Skeletal muscle tissue (tissue), 4 donors: ENCODE results near the gene ZNF768. TPM values are rescaled to one million over a fixed set of nuclear protein-coding genes. Genes with fewer than 3 reads are reported as not detected.

Experiments used
- H3K27ac ChIP-seq: one replicate; pipeline ENCODE4 v1.7.0; 2013; ENCODE audit warnings: mild to moderate bottlenecking, low read depth, low read length, inconsistent platforms
- H3K27me3 ChIP-seq, 3 donors: one replicate each; pipeline ENCODE4 v1.7.0; 2013; ENCODE audit warnings: low read length in 3 of 3; ENCODE audit not compliant: control insufficient read depth in 3 of 3, insufficient read depth in 3 of 3
- H3K36me3 ChIP-seq, 3 donors: one replicate each; pipeline ENCODE4 v1.7.0; 2013; ENCODE audit warnings: low read length in 3 of 3; ENCODE audit not compliant: control insufficient read depth in 3 of 3, insufficient read depth in 3 of 3
- H3K4me1 ChIP-seq, 3 donors: one replicate each; pipeline ENCODE4 v1.7.0; 2013; ENCODE audit warnings: low read length in 3 of 3, mild to moderate bottlenecking in 3 of 3; ENCODE audit not compliant: control insufficient read depth in 3 of 3, insufficient read depth in 3 of 3
- H3K4me3 ChIP-seq, 3 donors: one replicate each; pipeline ENCODE4 v1.7.0; 2013; ENCODE audit warnings: low read length in 3 of 3
- H3K9ac ChIP-seq, 3 donors: one replicate each; pipeline ENCODE4 v1.7.0; 2013; ENCODE audit warnings: low read length in 3 of 3, mild to moderate bottlenecking in 3 of 3, moderate library complexity in 2 of 3, low read depth in 1 of 3
- H3K9me3 ChIP-seq, 3 donors: one replicate each; pipeline ENCODE4 v1.7.0; 2013; ENCODE audit warnings: low read length in 3 of 3; ENCODE audit not compliant: control insufficient read depth in 3 of 3
- total RNA-seq: library from RNA; depleted of rRNA; stranded (reverse); fragments of >200 nt; gene quantifications from one replicate; pipeline ENCODE4 v1.2.3, GENCODE V29; 2014
- donor health status: Osteomylitis.

Gene ZNF768
- total RNA-seq, 1 donor from 2014 or later = 23.5 TPM

GRCh38 chr16:30511509-30511908 is 14.9 kb downstream of the ZNF768 start:
- Histone ChIP-seq H3K27me3 (no peaks in the 10 kb centered on the region), H3K4me1 (no peaks in the 10 kb centered on the region), H3K4me3 (no peak overlapping the region), H3K9me3 (no peaks in the 10 kb centered on the region), H3K36me3 (no peaks in the 10 kb centered on the region), H3K9ac (no peak overlapping the region), H3K27ac (no peak overlapping the region)

- no peaks in the 10 kb centered on the region for H3K36me3 ChIP-seq
- H3K9ac ChIP-seq = no peak overlapping the region
- no peak overlapping the region for H3K4me3 ChIP-seq
- no peaks in the 10 kb centered on the region for H3K27me3 ChIP-seq
- no peak overlapping the region for H3K27ac ChIP-seq
- H3K9me3 ChIP-seq = no peaks in the 10 kb centered on the region
- H3K4me1 ChIP-seq = no peaks in the 10 kb centered on the region
These were observed 15.9 kb downstream of the ZNF768 start for GRCh38 chr16:30510376-30510938.

GRCh38 chr16:30509081-30509765 is 17.1 kb downstream of the ZNF768 start:
- H3K36me3 ChIP-seq = no peaks in the 10 kb centered on the region
- no peak overlapping the region for H3K27ac ChIP-seq
- no peaks in the 10 kb centered on the region for H3K9me3 ChIP-seq
- H3K27me3 ChIP-seq = no peaks in the 10 kb centered on the region
- H3K9ac ChIP-seq = no peak overlapping the region
- H3K4me3 ChIP-seq = no peak overlapping the region
- no peaks in the 10 kb centered on the region for H3K4me1 ChIP-seq

- Histone ChIP-seq H3K9ac (no peak overlapping the region), H3K4me1 (no peaks in the 10 kb centered on the region), H3K36me3 (no peaks in the 10 kb centered on the region)
These were observed 22.7 kb downstream of the ZNF768 start for GRCh38 chr16:30503403-30504296.

GRCh38 chr16:30499284-30499683 is 27.1 kb downstream of the ZNF768 start:
- no peaks in the 10 kb centered on the region for H3K4me1 ChIP-seq
- no peak overlapping the region for H3K9ac ChIP-seq
- peak overlapping the region; percentile 29 to 50 (median 48) for H3K4me3 ChIP-seq
- peaks cover 0 to 6% (median 2%) of the 10 kb centered on the region in 3 donors for H3K27me3 ChIP-seq
- H3K36me3 ChIP-seq = no peaks in the 10 kb centered on the region
- no peak overlapping the region for H3K27ac ChIP-seq
- H3K9me3 ChIP-seq = no peaks in the 10 kb centered on the region

More at GRCh38 chr16:30503403-30504296, 22.7 kb downstream of the ZNF768 start:
- no peak overlapping the region for H3K4me3 ChIP-seq
- H3K27me3 ChIP-seq = no peaks in the 10 kb centered on the region
- no peak overlapping the region for H3K27ac ChIP-seq
- H3K9me3 ChIP-seq = no peaks in the 10 kb centered on the region

- Histone ChIP-seq H3K9me3 (no peaks in the 10 kb centered on the region), H3K36me3 (no peaks in the 10 kb centered on the region), H3K4me3 (no peak overlapping the region), H3K4me1 (peaks cover 0 to 4% (median 0%) of the 10 kb centered on the region in 3 donors), H3K27ac (no peak overlapping the region), H3K27me3 (peaks cover 0 to 7% (median 2%) of the 10 kb centered on the region in 3 donors), H3K9ac (no peak overlapping the region)
These were observed 31.7 kb downstream of the ZNF768 start for GRCh38 chr16:30494709-30495108.

- Histone ChIP-seq H3K9ac (no peak overlapping the region), H3K4me3 (no peak overlapping the region), H3K36me3 (no peaks in the 10 kb centered on the region), H3K27me3 (peaks cover 0 to 7% (median 2%) of the 10 kb centered on the region in 3 donors), H3K27ac (no peak overlapping the region), H3K4me1 (peaks cover 0 to 4% (median under 1%) of the 10 kb centered on the region in 3 donors), H3K9me3 (no peaks in the 10 kb centered on the region)
These were observed 32.4 kb downstream of the ZNF768 start for GRCh38 chr16:30493941-30494488.

- no peak overlapping the region for H3K27ac ChIP-seq
- no peaks in the 10 kb centered on the region for H3K36me3 ChIP-seq
- H3K9me3 ChIP-seq = no peaks in the 10 kb centered on the region
- peaks cover 0 to 4% (median 3%) of the 10 kb centered on the region in 3 donors for H3K4me1 ChIP-seq
- peaks cover 0 to 7% (median 2%) of the 10 kb centered on the region in 3 donors for H3K27me3 ChIP-seq
- no peak overlapping the region for H3K9ac ChIP-seq
- H3K4me3 ChIP-seq = no peak overlapping the region
These were observed 34.5 kb downstream of the ZNF768 start for GRCh38 chr16:30491744-30492308.

- no peaks in the 10 kb centered on the region for H3K36me3 ChIP-seq
These were observed 35.1 kb downstream of the ZNF768 start for GRCh38 chr16:30491229-30491628.

More at GRCh38 chr16:30491229-30491628, 35.1 kb downstream of the ZNF768 start:
- peaks cover 0 to 6% (median 4%) of the 10 kb centered on the region in 3 donors for H3K4me1 ChIP-seq
- H3K9me3 ChIP-seq = no peaks in the 10 kb centered on the region
- no peak overlapping the region for H3K27ac ChIP-seq
- no peak overlapping the region for H3K4me3 ChIP-seq
- no peak overlapping the region for H3K9ac ChIP-seq
- peaks cover 0 to 6% (median 2%) of the 10 kb centered on the region in 3 donors for H3K27me3 ChIP-seq
